WERI-Rb-1 (cell line): ENCODE results near the gene CPT1C.

Experiments used
- DNase-seq: peaks from one replicate; pipeline ENCODE4 v3.0.0-alpha.2; 2020
- H3K27ac ChIP-seq: fragments of 250-450 bp; sonication (Bioruptor Pico); 2 replicates; pipeline ENCODE4 v1.5.1; 2020; ENCODE audit warnings: mild to moderate bottlenecking, moderate library complexity
- H3K27me3 ChIP-seq: fragments of 250-450 bp; sonication (Bioruptor Pico); 2 replicates; pipeline ENCODE4 v1.5.1; 2021; ENCODE audit warnings: mild to moderate bottlenecking, low read depth, moderate library complexity; ENCODE audit not compliant: insufficient read depth, severe bottlenecking
- H3K36me3 ChIP-seq: fragments of 250-450 bp; sonication (Bioruptor Pico); 2 replicates; pipeline ENCODE4 v1.5.1; 2020; ENCODE audit warnings: mild to moderate bottlenecking, moderate library complexity
- H3K4me3 ChIP-seq: 2 replicates; pipeline ENCODE4 v1.5.1; 2011; ENCODE audit warnings: low read depth, mild to moderate bottlenecking, control low read depth, low read length
- H3K9me3 ChIP-seq: fragments of 250-450 bp; sonication (Bioruptor Pico); 2 replicates; pipeline ENCODE4 v1.5.1; 2021; ENCODE audit warnings: mild to moderate bottlenecking, moderate library complexity; ENCODE audit not compliant: severe bottlenecking
- TF ChIP-seq, protein P1 (sequence below): IDR thresholded peaks from 2 replicates; pipeline ENCODE4 v1.5.1; 2011; ENCODE audit warnings: low read depth, mild to moderate bottlenecking, control low read depth, inconsistent platforms, low read length

Gene CPT1C

DNA sequence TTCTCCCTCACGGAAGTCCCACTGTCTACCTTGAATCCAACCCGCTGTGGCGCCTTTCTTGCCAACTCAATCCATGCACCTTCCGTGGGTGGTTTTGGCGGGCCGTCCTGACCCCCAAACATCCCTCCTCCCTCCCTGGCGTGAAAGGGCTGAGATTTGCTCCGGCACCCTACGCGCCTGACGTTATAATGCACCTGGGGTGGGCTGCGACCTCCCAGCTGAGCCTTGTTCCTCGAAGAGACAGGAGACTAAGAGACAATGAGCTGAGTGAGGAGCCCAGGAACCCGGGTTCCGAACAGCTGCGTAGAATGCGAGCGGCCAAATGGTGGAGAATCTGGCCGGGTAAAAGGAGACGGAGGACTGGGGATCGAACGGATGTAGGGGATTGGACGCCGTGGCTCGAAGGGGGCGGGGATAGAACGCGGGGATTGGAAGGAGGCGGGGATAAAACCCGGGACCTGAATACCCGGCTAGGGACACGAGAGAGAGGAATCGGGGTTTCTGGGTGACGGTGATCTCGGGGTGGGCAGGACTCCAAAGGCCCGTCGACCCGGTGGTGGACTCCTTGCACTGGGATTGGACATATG lies at the start of gene CPT1C:
Gene CPT1C, plus strand, starts transcription at position 461 of the 587 bp plus-strand sequence. CDS start 1,137 bp downstream, outside the sequence.
- peak within 1 kb of the TSS; percentile 55 for H3K4me3 ChIP-seq

GRCh38 chr19:49641688-49642491 lies 49.0 kb upstream of the CPT1C start, which contains the start of gene SCAF1:
SCAF1 (plus strand) TSS chr19:49642209; CDS start chr19:49645027, 2,818 bp downstream.
- TF ChIP-seq, protein P1, sequence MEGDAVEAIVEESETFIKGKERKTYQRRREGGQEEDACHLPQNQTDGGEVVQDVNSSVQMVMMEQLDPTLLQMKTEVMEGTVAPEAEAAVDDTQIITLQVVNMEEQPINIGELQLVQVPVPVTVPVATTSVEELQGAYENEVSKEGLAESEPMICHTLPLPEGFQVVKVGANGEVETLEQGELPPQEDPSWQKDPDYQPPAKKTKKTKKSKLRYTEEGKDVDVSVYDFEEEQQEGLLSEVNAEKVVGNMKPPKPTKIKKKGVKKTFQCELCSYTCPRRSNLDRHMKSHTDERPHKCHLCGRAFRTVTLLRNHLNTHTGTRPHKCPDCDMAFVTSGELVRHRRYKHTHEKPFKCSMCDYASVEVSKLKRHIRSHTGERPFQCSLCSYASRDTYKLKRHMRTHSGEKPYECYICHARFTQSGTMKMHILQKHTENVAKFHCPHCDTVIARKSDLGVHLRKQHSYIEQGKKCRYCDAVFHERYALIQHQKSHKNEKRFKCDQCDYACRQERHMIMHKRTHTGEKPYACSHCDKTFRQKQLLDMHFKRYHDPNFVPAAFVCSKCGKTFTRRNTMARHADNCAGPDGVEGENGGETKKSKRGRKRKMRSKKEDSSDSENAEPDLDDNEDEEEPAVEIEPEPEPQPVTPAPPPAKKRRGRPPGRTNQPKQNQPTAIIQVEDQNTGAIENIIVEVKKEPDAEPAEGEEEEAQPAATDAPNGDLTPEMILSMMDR, result no peak
- Histone ChIP-seq H3K9me3 (no peaks in the 10 kb centered on the region), H3K27me3 (no peaks in the 10 kb centered on the region), H3K27ac (peak within 1 kb of the TSS; percentile 91), H3K4me3 (peak within 1 kb of the TSS; percentile 94), H3K36me3 (peaks cover 11% of the 10 kb centered on the region)
- peak; percentile 99 for DNase-seq

More for the DNA sequence above, at the start of gene CPT1C:
- peak; percentile 95 for DNase-seq
- H3K36me3 ChIP-seq, result peaks cover 27% of the 10 kb centered on the region
- no peaks in the 10 kb centered on the region for H3K9me3 ChIP-seq
- TF ChIP-seq, protein P1, result no peak
- H3K27me3 ChIP-seq, result no peaks in the 10 kb centered on the region
- peak within 1 kb of the TSS; percentile 91 for H3K27ac ChIP-seq

DNA sequence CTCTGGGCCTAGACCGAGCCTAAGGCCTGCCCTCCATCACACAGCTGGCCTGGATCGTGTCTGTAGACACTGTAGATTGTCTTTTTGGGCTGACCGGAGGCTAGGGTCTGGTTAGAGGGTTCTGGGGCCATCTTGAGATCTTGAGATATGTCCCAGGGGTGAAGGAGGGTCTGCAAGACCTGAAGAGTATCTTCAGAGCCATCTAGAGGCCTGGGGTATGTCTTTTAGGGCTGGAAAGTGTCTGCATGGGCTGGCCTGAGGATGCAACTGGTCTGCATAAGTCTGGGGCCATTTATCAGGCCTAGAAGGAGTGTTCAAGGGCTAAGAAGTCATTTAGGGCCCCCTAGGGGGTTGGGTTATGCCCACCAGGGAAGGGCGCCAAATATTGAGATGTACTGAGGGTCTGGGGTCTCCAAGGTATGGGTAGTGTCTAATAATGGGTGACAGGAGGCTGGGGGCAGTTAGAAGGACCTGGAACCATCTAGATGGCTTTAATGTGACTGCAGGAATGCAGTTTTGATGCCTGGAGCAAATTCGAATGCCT lies 48.4 kb upstream of the CPT1C start:
- H3K4me3 ChIP-seq, result peak overlapping the region; percentile 94
- TF ChIP-seq, protein P1, result no peak
- no peaks in the 10 kb centered on the region for H3K9me3 ChIP-seq
- no peaks in the 10 kb centered on the region for H3K27me3 ChIP-seq
- no peak for DNase-seq
- H3K27ac ChIP-seq, result peak overlapping the region; percentile 90
- H3K36me3 ChIP-seq, result peaks cover 17% of the 10 kb centered on the region

DNA sequence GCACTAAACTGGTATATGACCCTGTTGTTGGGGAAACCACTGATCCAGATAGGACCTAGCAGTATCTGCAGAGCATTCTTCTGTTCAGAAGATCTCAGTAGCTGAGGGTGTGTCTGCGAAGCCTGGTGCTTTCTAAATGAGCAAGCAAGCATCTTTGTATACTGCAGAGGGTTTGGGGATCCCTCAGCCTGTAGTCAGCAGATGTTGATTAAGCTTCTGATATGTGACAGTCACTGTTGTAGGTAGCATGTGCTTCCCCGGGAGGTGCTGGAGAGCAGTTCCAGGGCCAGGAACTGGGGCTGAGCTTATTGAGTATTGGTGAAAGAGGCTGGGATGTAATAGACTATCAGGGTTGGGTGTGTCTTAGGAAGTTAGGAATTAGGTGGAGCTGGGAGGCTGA lies 47.5 kb upstream of the CPT1C start:
- Histone ChIP-seq H3K27ac (no peak overlapping the region), H3K36me3 (peaks cover 23% of the 10 kb centered on the region)

GRCh38 chr19:49645592-49645991 lies 45.3 kb upstream of the CPT1C start:
- peaks cover 44% of the 10 kb centered on the region for H3K36me3 ChIP-seq
- no peaks in the 10 kb centered on the region for H3K27me3 ChIP-seq
- no peaks in the 10 kb centered on the region for H3K9me3 ChIP-seq

More for the DNA sequence above, 47.5 kb upstream of the CPT1C start:
- H3K4me3 ChIP-seq, result no peak overlapping the region
- H3K9me3 ChIP-seq, result no peaks in the 10 kb centered on the region
- TF ChIP-seq, protein P1, result no peak
- H3K27me3 ChIP-seq, result no peaks in the 10 kb centered on the region
- DNase-seq, result no peak

More at GRCh38 chr19:49645592-49645991, 45.3 kb upstream of the CPT1C start:
- H3K4me3 ChIP-seq, result no peak overlapping the region
- TF ChIP-seq, protein P1, result no peak
- DNase-seq, result no peak
- no peak overlapping the region for H3K27ac ChIP-seq
